GM12878 (cell line): ENCODE results near the gene ZDBF2. TPM values are rescaled to one million over a fixed set of nuclear protein-coding genes. Genes with fewer than 3 reads are reported as not detected.
A peak's percentile ranks its signal among the peaks of the same experiment; 100 is the strongest.

Source experiments
- ATAC-seq: fragments of 200-7000 bp; cut with Tn5 transposase; 3 replicates; pipeline ENCODE4 v1.9.1; 2020; ENCODE audit warnings: mild to moderate bottlenecking, moderate library complexity
- BruUV-seq: library from RNA; stranded (reverse); fragments of 400-500 nt; replicated peaks from 2 replicates; lab custom pipeline; 2021; lab: Mats Ljungman, UMichigan
- CTCF ChIA-PET: fragments of 300-600 bp; sonication (Branson Sonifier 250); formaldehyde crosslinking; extraction: SDS; loops from one replicate; lab custom pipeline; 2021; ENCODE audit warnings: inconsistent platforms; lab: Yijun Ruan, JAX
- POLR2A ChIA-PET: fragments of 350-600 bp; formaldehyde crosslinking; extraction: SDS; loops from one replicate; lab custom pipeline; 2021; ENCODE audit warnings: inconsistent platforms; lab: Charles Lee
- RAD21 ChIA-PET: fragments of 300-600 bp; sonication (Branson Sonifier 250); formaldehyde crosslinking; loops from one replicate; lab custom pipeline; 2023; ENCODE audit warnings: antibody characterized with exemption; ENCODE audit not compliant: unreplicated experiment; lab: Charles Lee
- SMC1A ChIA-PET: fragments of 300-600 bp; sonication (Branson Sonifier 250); formaldehyde crosslinking; loops from one replicate; lab custom pipeline; 2023; ENCODE audit not compliant: unreplicated experiment, uncharacterized antibody; lab: Charles Lee
- DNase-seq: peaks from one replicate; pipeline ENCODE4 v3.0.0-alpha.2; 2011; ENCODE audit warnings: low read depth, low spot score
- FAIRE-seq: peaks from 3 replicates; lab custom pipeline; 2011; peaks lifted over from hg19 to GRCh38; lab: Jason Lieb, UNC
- H2AFZ ChIP-seq: 2 replicates; pipeline ENCODE4 v1.6.0; 2011; ENCODE audit warnings: low read depth, low read length, control low read depth; ENCODE audit not compliant: control insufficient read depth
- H3K27ac ChIP-seq: 2 replicates; pipeline ENCODE4 v1.5.1; 2011; ENCODE audit warnings: control low read depth; ENCODE audit not compliant: control insufficient read depth, insufficient read depth
- H3K27me3 ChIP-seq, 2 experiments: replicated peaks in 1 of 2; 2 replicates each; pipeline versions ENCODE4 v1.6.0 to v1.6.1; 2011; ENCODE audit warnings: low read length in 1 of 2; ENCODE audit not compliant: control insufficient read depth in 2 of 2, insufficient read depth in 2 of 2
- H3K36me3 ChIP-seq, 2 experiments: 2 replicates each; pipeline ENCODE4 v1.5.1; 2011; ENCODE audit warnings: low read length in 1 of 2; ENCODE audit not compliant: control insufficient read depth in 2 of 2, insufficient read depth in 2 of 2
- H3K4me1 ChIP-seq: 2 replicates; pipeline ENCODE4 v1.6.1; 2011; ENCODE audit warnings: mild to moderate bottlenecking, low read length, moderate library complexity, mixed read lengths; ENCODE audit not compliant: control insufficient read depth, insufficient read depth
- H3K4me2 ChIP-seq: 2 replicates; pipeline ENCODE4 v1.6.0; 2011; ENCODE audit warnings: control low read depth; ENCODE audit not compliant: control insufficient read depth, insufficient read depth
- H3K4me3 ChIP-seq: fragments of 200-600 bp; sonication (generic); 2 replicates; pipeline ENCODE4 v1.5.1; 2016
- H3K79me2 ChIP-seq: 2 replicates; pipeline ENCODE4 v1.6.0; 2011; ENCODE audit warnings: low read length; ENCODE audit not compliant: control insufficient read depth, insufficient read depth
- H3K9ac ChIP-seq: 2 replicates; pipeline ENCODE4 v1.8.0; 2011; ENCODE audit warnings: low read length, control low read depth, mixed read lengths; ENCODE audit not compliant: control insufficient read depth, insufficient read depth
- H3K9me3 ChIP-seq: replicated peaks from 3 replicates; pipeline ENCODE4 v1.5.1; 2011; ENCODE audit warnings: mild to moderate bottlenecking, low read length; ENCODE audit not compliant: control insufficient read depth, insufficient read depth
- H4K20me1 ChIP-seq: 2 replicates; pipeline ENCODE4 v1.6.0; 2011; ENCODE audit not compliant: control insufficient read depth, insufficient read depth
- CHD1 ChIP-seq: IDR thresholded peaks from 2 replicates; pipeline ENCODE4 v1.6.1; 2012; ENCODE audit warnings: low read depth, low read length, improper control_type of control experiment
- MLLT1 ChIP-seq: fragments of 450-650 bp; IDR thresholded peaks from 2 replicates; pipeline ENCODE4 v1.6.1; 2016; ENCODE audit warnings: mild to moderate bottlenecking
- MYC ChIP-seq: IDR thresholded peaks from 2 replicates; pipeline ENCODE4 v1.6.1; 2011; ENCODE audit warnings: mild to moderate bottlenecking, low read length, moderate library complexity, inconsistent platforms; ENCODE audit not compliant: insufficient read depth, insufficient replicate concordance, insufficient read length, severe bottlenecking
- SREBF2 ChIP-seq: IDR thresholded peaks from 2 replicates; pipeline ENCODE4 v1.6.1; 2012; ENCODE audit warnings: mild to moderate bottlenecking, low read length
- ZBTB40 ChIP-seq: fragments of 450-650 bp; IDR thresholded peaks from 2 replicates; pipeline ENCODE4 v1.6.1; 2016; ENCODE audit warnings: mild to moderate bottlenecking, moderate library complexity, borderline replicate concordance
- WGBS: methylation state at CpG from one replicate; pipeline ENCODE4 v1.1.6; 2016; ENCODE audit warnings: low lambda C conversion rate; ENCODE audit not compliant: insufficient replicate concordance, insufficient coverage; ENCODE audit errors: missing lambda C conversion rate; 5-methylcytosine and 5-hydroxymethylcytosine counted together
- in situ Hi-C: fragments of 300-500 bp; cut with MboI; formaldehyde crosslinking; loops from 9 replicates; pipeline ENCODE4 v1.14.3; 2018; ENCODE audit warnings: mixed read lengths
- intact Hi-C: fragments of 100-400 bp; cut with micrococcal nuclease; formaldehyde crosslinking; loops from one replicate; pipeline ENCODE4 v1.14.2; 2022; ENCODE audit not compliant: unreplicated experiment
- polyA plus RNA-seq, 11 experiments: library from polyadenylated mRNA; depleted of rRNA in 4 of 11; unstranded in 6 of 11; stranded (reverse) in 5 of 11; fragments of >200 nt; fragmentation: Nextera tagmentation in 4 of 11; fragmentation: Illumina TruSeq in 1 of 11; extraction: Ambion mirVana in 4 of 11; extraction: Trizol in 1 of 11; gene quantifications; 1 replicate in 1 of 11; 2 replicates in 10 of 11; pipeline versions ENCODE4 v1.2.1 to v1.2.3, GENCODE V29; 2011 to 2016; ENCODE audit warnings: inconsistent platforms in 2 of 11, missing spikeins in 2 of 11, low read depth in 1 of 11
- total RNA-seq, 4 experiments: library from RNA; depleted of rRNA in 3 of 4; stranded (reverse); fragments of >200 nt in 3 of 4; fragmentation: Illumina TruSeq in 1 of 4; extraction: Trizol in 1 of 4; gene quantifications; 2 replicates each; pipeline versions ENCODE4 v1.2.1 to v1.2.3, GENCODE V29; 2013 to 2021

Gene ZDBF2
- total and polyA plus RNA-seq, 10 of the 15 experiments (the other 5 are each of a cell fraction or from before 2014, with no cell fraction given): 0.60 to 21.1 (median 4.2) TPM

GRCh38 chr2:206275312-206276055, 1.0 kb downstream of the ZDBF2 start (continued):
- no peak for TF ChIP-seq MYC

GRCh38 chr2:206276169-206276942, 1.9 kb downstream of the ZDBF2 start:
- peak overlapping the region; percentile 74 for H3K4me3 ChIP-seq
- no peaks in the 10 kb centered on the region for H3K36me3 ChIP-seq
- ChIA-PET POLR2A (interaction anchor here (0.5 to 0.9 kb wide), 3 partner anchors 12 to 192 kb away, joined by 3 to 5 read pairs (median 4); no protein-coding TSS in a partner anchor), RAD21 (interaction anchor here (1.6 kb wide), 1 partner anchor 31 kb away, joined by 3 read pairs; no protein-coding TSS in a partner anchor), SMC1A (interaction anchor here (0.7 to 1.8 kb wide), 5 partner anchors 9 to 182 kb away, joined by 3 to 6 read pairs (median 3); no protein-coding TSS in a partner anchor), CTCF (interaction anchor here (1.3 to 2.4 kb wide), 2 partner anchors 17 to 113 kb away, joined by 3 to 6 read pairs; no protein-coding TSS in a partner anchor)
- H3K9me3 ChIP-seq: no peaks in the 10 kb centered on the region
- no TSS peak for BruUV-seq
- peaks cover 30% of the 10 kb centered on the region for H3K79me2 ChIP-seq
- no peaks in the 10 kb centered on the region for H3K4me1 ChIP-seq
- in situ Hi-C loops: no loop called here
- H3K27ac ChIP-seq: peak overlapping the region; percentile 76
- WGBS: 43% methylated on average over 12 of the region's 12 CpGs
- peak overlapping the region; percentile 53 for H3K4me2 ChIP-seq
- peak overlapping the region; percentile 70; the same call in 1 of the 2 replicates for H3K9ac ChIP-seq
- no peak for DNase-seq
- TF ChIP-seq MLLT1 (peak; percentile 93), CHD1 (no peak), ZBTB40 (peak; percentile 49), SREBF2 (no peak)
- FAIRE-seq: no peak
- no peak overlapping the region for H2AFZ ChIP-seq
- no peaks in the 10 kb centered on the region for H4K20me1 ChIP-seq
- ATAC-seq: peak; percentile 11
- peaks cover 0 to 7% of the 10 kb centered on the region in 2 experiments; a peak in 2 of 4 replicates for H3K27me3 ChIP-seq
- intact Hi-C loops: loop anchor here (10.0 kb wide), 1 partner anchor 168 kb away; the partner anchor contains the start of gene ADAM23
